Measurements from ENCODE around the gene IQCM.
A peak's percentile ranks its signal among the peaks of the same experiment; 100 is the strongest.
"Not testable (repeated sequence)": the region's sequence is repeated elsewhere in the genome, so short reads cannot be mapped to it uniquely, and the experiment has no call there.

The IQCM gene

GRCh38 chr4:149512501-149512900, 303.1 kb downstream of the IQCM start:
- DNase-seq (ENCODE audit: low read depth in 2 of 2), result peak; percentile 34 to 54
- TF ChIP-seq CTCF (IDR thresholded peaks at IDR 0.05; ENCODE audit: low read depth, low read length), result no peak
- H3K4me3 ChIP-seq (replicated peaks in 1 of 2; ENCODE audit: low read depth in 2 of 2, low read length in 2 of 2), result no peak overlapping the region

GRCh38 chr4:149511558-149512298, 303.9 kb downstream of the IQCM start:
- no peak for DNase-seq (ENCODE audit: low read depth in 2 of 2)
- no peak for TF ChIP-seq CTCF (IDR thresholded peaks at IDR 0.05; ENCODE audit: low read depth, low read length)
- no peak overlapping the region for H3K4me3 ChIP-seq (replicated peaks in 1 of 2; ENCODE audit: low read depth in 2 of 2, low read length in 2 of 2)

- not testable (repeated sequence) for H3K4me3 ChIP-seq (replicated peaks in 1 of 2; ENCODE audit: low read depth in 2 of 2, low read length in 2 of 2)
Measured at GRCh38 chr4:149507309-149507708, 308.3 kb downstream of the IQCM start.

GRCh38 chr4:149500806-149501205, 314.8 kb downstream of the IQCM start:
- DNase-seq (ENCODE audit: low read depth in 2 of 2), result no peak
- no peak for TF ChIP-seq CTCF (IDR thresholded peaks at IDR 0.05; ENCODE audit: low read depth, low read length)
- no peak overlapping the region for H3K4me3 ChIP-seq (replicated peaks in 1 of 2; ENCODE audit: low read depth in 2 of 2, low read length in 2 of 2)

More at GRCh38 chr4:149507309-149507708, 308.3 kb downstream of the IQCM start:
- not testable (repeated sequence) for DNase-seq (ENCODE audit: low read depth in 2 of 2)

- H3K4me3 ChIP-seq (replicated peaks in 1 of 2; ENCODE audit: low read depth in 2 of 2, low read length in 2 of 2), result no peak overlapping the region
- no peak for DNase-seq (ENCODE audit: low read depth in 2 of 2)
- no peak for TF ChIP-seq CTCF (IDR thresholded peaks at IDR 0.05; ENCODE audit: low read depth, low read length)
Measured at GRCh38 chr4:149499726-149500125, 315.9 kb downstream of the IQCM start.

- H3K4me3 ChIP-seq (replicated peaks in 1 of 2; ENCODE audit: low read depth in 2 of 2, low read length in 2 of 2), result no peak overlapping the region
- TF ChIP-seq CTCF (IDR thresholded peaks at IDR 0.05; ENCODE audit: low read depth, low read length), result no peak
- no peak for DNase-seq (ENCODE audit: low read depth in 2 of 2)
Measured at GRCh38 chr4:149498246-149498645, 317.4 kb downstream of the IQCM start.

GRCh38 chr4:149493492-149493891, 322.2 kb downstream of the IQCM start:
- no peak for TF ChIP-seq CTCF (IDR thresholded peaks at IDR 0.05; ENCODE audit: low read depth, low read length)
- H3K4me3 ChIP-seq (replicated peaks in 1 of 2; ENCODE audit: low read depth in 2 of 2, low read length in 2 of 2), result no peak overlapping the region
- DNase-seq (ENCODE audit: low read depth in 2 of 2), result no peak
